Endothelial cell of umbilical vein (primary cell): Measurements from ENCODE around the gene WDR82.

Source experiments
- CTCF ChIP-seq, 2 donors: IDR thresholded peaks; 1 replicate in 1 of 2; 2 replicates in 1 of 2; pipeline ENCODE4 v1.5.1; 2011; ENCODE audit warnings: low read length in 2 of 2, mild to moderate bottlenecking in 2 of 2, moderate library complexity in 2 of 2, control low read depth in 1 of 2, inconsistent platforms in 1 of 2, low read depth in 1 of 2; ENCODE audit not compliant: insufficient read depth in 1 of 2; ENCODE audit errors: extremely low read depth in 1 of 2
- EZH2 ChIP-seq: IDR thresholded peaks from 2 replicates; pipeline ENCODE4 v1.6.1; 2012; ENCODE audit warnings: borderline replicate concordance, low read depth, mild to moderate bottlenecking, moderate library complexity, low read length, inconsistent platforms; ENCODE audit not compliant: severe bottlenecking
- JUN ChIP-seq: IDR thresholded peaks from 2 replicates; pipeline ENCODE4 v1.6.1; 2011; ENCODE audit warnings: borderline replicate concordance, low read depth; ENCODE audit not compliant: insufficient read length, insufficient read depth
- POLR2A ChIP-seq: IDR thresholded peaks from 2 replicates; pipeline ENCODE4 v1.6.1; 2012; ENCODE audit warnings: low read depth, mild to moderate bottlenecking, control low read depth, low read length
- POLR2AphosphoS5 ChIP-seq: IDR thresholded peaks from 2 replicates; pipeline ENCODE4 v1.6.1; 2012; ENCODE audit warnings: low read depth, mild to moderate bottlenecking, control low read depth, low read length, moderate library complexity; ENCODE audit not compliant: insufficient read depth

- TF ChIP-seq POLR2AphosphoS5: no peak
- no peak for TF ChIP-seq EZH2
- no peak for TF ChIP-seq POLR2A
- no peak for TF ChIP-seq CTCF (IDR thresholded peaks at IDR 0.05; ENCODE audit: extremely low read depth in 1 of 2, insufficient read depth in 1 of 2, low read depth in 1 of 2, low read length in 2 of 2)
- TF ChIP-seq JUN: no peak
These were observed 69.9 kb downstream of the WDR82 start for GRCh38 chr3:52208556-52208955.
